ENCODE data around the gene HOXA1.
A peak's percentile ranks its signal among the peaks of the same experiment; 100 is the strongest.

The HOXA1 gene

GRCh38 chr7:27137640-27138315, 42.0 kb upstream of the HOXA1 start:
- TF ChIP-seq CTCF (conservative IDR thresholded peaks at IDR 0.05): no peak
- H3K27ac ChIP-seq: no peak overlapping the region

DNA sequence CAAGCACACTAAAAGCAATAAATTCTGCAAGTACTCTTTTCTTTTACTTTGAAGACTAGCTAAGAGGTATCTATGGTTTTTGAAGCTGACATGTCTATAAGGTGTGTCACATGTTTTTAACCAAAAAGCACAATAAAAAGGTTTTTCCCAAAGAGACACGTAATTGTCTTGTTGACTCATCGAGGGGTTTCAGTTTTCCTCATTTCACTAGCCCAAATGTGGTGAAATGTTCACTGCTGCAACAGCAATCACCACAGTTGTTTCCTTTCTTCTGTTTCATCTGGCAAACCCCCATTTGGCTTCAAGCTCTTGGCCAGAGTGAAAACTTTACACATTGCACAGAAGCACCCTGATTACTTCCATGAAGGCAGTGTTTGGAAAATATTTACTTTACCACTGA, 38.6 kb upstream of the HOXA1 start:
- H3K27ac ChIP-seq: no peak overlapping the region
- no peak for TF ChIP-seq CTCF (conservative IDR thresholded peaks at IDR 0.05)

DNA sequence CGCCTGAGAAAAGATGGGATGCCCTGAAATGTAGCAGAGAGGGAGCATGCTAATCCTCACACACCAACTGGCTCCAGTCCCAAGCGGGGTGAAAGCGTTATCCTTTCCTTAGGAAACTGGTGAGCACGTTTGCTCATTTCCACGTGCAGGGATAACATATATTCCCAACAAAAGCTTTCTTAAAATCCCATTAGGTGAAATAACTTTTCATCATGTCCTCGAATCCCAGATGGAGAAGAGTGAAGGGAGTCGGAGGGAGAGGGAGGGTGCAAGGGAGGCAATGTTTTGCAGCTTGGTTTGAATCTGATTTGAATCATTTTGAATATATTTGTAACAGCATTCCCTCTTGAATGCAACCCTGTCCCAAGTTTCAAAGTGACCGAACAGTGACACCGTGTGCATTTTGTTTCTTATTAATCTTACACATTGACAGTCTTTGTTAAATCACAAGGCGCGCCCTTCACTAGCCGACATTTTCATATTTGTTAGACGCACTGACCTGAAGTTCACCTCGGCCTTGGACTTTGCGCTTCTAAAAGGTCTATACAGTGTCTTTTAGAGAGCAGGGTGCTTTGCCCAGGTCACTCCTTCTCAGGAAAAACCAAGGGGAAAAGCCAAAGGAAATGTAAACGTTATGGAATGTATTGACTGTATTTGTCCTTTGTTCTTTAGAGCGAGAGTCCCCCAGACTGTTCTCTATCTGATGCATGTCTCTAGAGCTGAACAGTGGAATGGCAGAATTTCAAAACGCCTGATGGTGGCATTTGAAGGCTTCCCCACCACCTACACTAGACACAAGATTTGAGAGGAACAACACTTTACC, 37.8 kb upstream of the HOXA1 start:
- no peak overlapping the region for H3K27ac ChIP-seq
- no peak for TF ChIP-seq CTCF (conservative IDR thresholded peaks at IDR 0.05)

DNA sequence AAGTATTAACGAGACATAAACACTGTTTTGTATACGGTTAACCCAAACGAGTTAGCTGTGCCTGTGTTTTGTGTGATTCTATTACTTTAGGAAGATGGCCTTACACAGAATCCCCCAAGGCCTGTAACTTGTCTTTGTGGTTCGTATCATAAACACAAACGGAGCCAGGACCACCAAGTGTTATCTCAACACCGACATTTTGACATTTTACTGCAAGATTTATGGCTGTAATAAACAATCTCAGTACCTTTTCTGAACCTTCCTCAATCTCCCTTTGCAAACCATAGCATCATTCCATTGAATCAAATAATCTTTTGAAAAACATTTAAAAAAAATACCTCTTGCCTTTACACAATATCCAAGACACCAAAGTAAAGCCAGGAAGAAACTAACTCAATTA, 37.2 kb upstream of the HOXA1 start:
- H3K27ac ChIP-seq: no peak overlapping the region

GRCh38 chr7:27132214-27132613, 36.4 kb upstream of the HOXA1 start:
- TF ChIP-seq CTCF (conservative IDR thresholded peaks at IDR 0.05): no peak
- H3K27ac ChIP-seq: no peak overlapping the region

More for the DNA sequence above, 37.2 kb upstream of the HOXA1 start:
- no peak for TF ChIP-seq CTCF (conservative IDR thresholded peaks at IDR 0.05)

DNA sequence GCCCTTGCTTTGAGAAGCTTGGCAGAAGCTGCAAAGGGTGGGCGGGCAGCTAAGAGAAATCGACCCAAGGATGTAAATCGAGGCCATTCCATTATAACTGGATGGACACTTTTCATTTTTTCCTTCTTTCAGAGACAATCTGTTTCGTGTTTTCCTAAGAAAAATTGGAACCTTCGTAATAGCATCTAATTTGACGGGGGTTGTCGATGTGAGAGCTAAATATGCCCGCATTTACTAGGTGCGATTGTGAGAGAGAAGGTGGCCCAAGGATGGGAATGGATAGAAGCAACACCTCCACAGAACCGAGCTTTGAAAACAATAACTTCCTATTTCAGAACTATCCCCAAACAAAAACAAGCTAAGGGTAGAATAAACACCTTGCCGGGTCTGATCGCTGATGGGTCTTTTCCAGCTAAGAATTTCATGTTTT, 35.6 kb upstream of the HOXA1 start:
- peak overlapping the region; percentile 71; the same call in 1 of the 2 replicates for H3K27ac ChIP-seq
- TF ChIP-seq CTCF (conservative IDR thresholded peaks at IDR 0.05): no peak

- no peak for TF ChIP-seq CTCF (conservative IDR thresholded peaks at IDR 0.05)
- peak within 1 kb of the TSS; percentile 71 for H3K27ac ChIP-seq
Observed at GRCh38 chr7:27130540-27131389, 35.0 kb upstream of the HOXA1 start, which contains the start of gene HOXA4. Gene HOXA4, minus strand, starts transcription at chr7:27130757. Its CDS starts 24 bp downstream, at chr7:27130733.
